Stomach smooth muscle (tissue), 2 donors: ENCODE results near the gene GPA33.
A peak's percentile ranks its signal among the peaks of the same experiment; 100 is the strongest.

Source experiments
- H3K27ac ChIP-seq: one replicate; pipeline ENCODE4 v1.7.0; 2013; ENCODE audit warnings: mild to moderate bottlenecking, low read length, inconsistent platforms
- H3K27me3 ChIP-seq, 2 donors: one replicate each; pipeline ENCODE4 v1.7.0; 2013; ENCODE audit warnings: low read length in 2 of 2; ENCODE audit not compliant: insufficient read depth in 2 of 2, control insufficient read depth in 1 of 2
- H3K36me3 ChIP-seq, 2 donors: one replicate each; pipeline ENCODE4 v1.7.0; 2013; ENCODE audit warnings: low read length in 2 of 2; ENCODE audit not compliant: control insufficient read depth in 2 of 2, insufficient read depth in 2 of 2
- H3K4me1 ChIP-seq: one replicate; pipeline ENCODE4 v1.7.0; 2013; ENCODE audit warnings: low read length; ENCODE audit not compliant: control insufficient read depth, insufficient read depth
- H3K4me3 ChIP-seq, 2 donors: one replicate each; pipeline ENCODE4 v1.7.0; 2013; ENCODE audit warnings: low read length in 2 of 2
- H3K9ac ChIP-seq, 2 donors: one replicate each; pipeline ENCODE4 v1.7.0; 2013; ENCODE audit warnings: low read length in 2 of 2, mild to moderate bottlenecking in 1 of 2
- H3K9me3 ChIP-seq, 2 donors: one replicate each; pipeline ENCODE4 v1.7.0; 2013; ENCODE audit warnings: low read length in 2 of 2; ENCODE audit not compliant: control insufficient read depth in 2 of 2
- donor health status: healthy.
- donor health status: Pancreatic carcinoma.

Gene GPA33

GRCh38 chr1:167077128-167077867 lies 12.9 kb downstream of the GPA33 start:
- no peaks in the 10 kb centered on the region for H3K4me1 ChIP-seq
- no peaks in the 10 kb centered on the region for H3K36me3 ChIP-seq
- H3K4me3 ChIP-seq, result no peak overlapping the region
- H3K27ac ChIP-seq, result no peak overlapping the region
- peaks cover 0 to 3% of the 10 kb centered on the region in 2 donors for H3K27me3 ChIP-seq
- H3K9me3 ChIP-seq, result no peaks in the 10 kb centered on the region
- no peak overlapping the region for H3K9ac ChIP-seq

- Histone ChIP-seq H3K9me3 (no peaks in the 10 kb centered on the region), H3K9ac (no peak overlapping the region), H3K4me1 (no peaks in the 10 kb centered on the region), H3K36me3 (no peaks in the 10 kb centered on the region), H3K27ac (no peak overlapping the region), H3K4me3 (no peak overlapping the region), H3K27me3 (peaks cover 0 to 2% of the 10 kb centered on the region in 2 donors)
Observed at GRCh38 chr1:167076136-167076710, 14.0 kb downstream of the GPA33 start.

GRCh38 chr1:167071286-167071685 lies 18.9 kb downstream of the GPA33 start:
- no peaks in the 10 kb centered on the region for H3K27me3 ChIP-seq
- H3K9ac ChIP-seq, result no peak overlapping the region
- peaks cover 5% of the 10 kb centered on the region for H3K4me1 ChIP-seq
- H3K36me3 ChIP-seq, result no peaks in the 10 kb centered on the region
- no peak overlapping the region for H3K4me3 ChIP-seq
- no peak overlapping the region for H3K27ac ChIP-seq
- no peaks in the 10 kb centered on the region for H3K9me3 ChIP-seq

GRCh38 chr1:167068761-167069160 lies 21.4 kb downstream of the GPA33 start:
- Histone ChIP-seq H3K27me3 (peaks cover 0 to 3% of the 10 kb centered on the region in 2 donors), H3K9ac (no peak overlapping the region), H3K4me3 (no peak overlapping the region), H3K36me3 (no peaks in the 10 kb centered on the region), H3K27ac (no peak overlapping the region), H3K9me3 (no peaks in the 10 kb centered on the region), H3K4me1 (peaks cover 5% of the 10 kb centered on the region)

- H3K4me1 ChIP-seq, result peaks cover 5% of the 10 kb centered on the region
- H3K36me3 ChIP-seq, result no peaks in the 10 kb centered on the region
Observed at GRCh38 chr1:167067904-167068303, 22.3 kb downstream of the GPA33 start.

GRCh38 chr1:167066333-167067122 lies 23.6 kb downstream of the GPA33 start:
- Histone ChIP-seq H3K27me3 (peaks cover 0 to 3% of the 10 kb centered on the region in 2 donors), H3K9ac (no peak overlapping the region), H3K4me1 (peaks cover 5% of the 10 kb centered on the region), H3K9me3 (no peaks in the 10 kb centered on the region), H3K27ac (no peak overlapping the region), H3K4me3 (peak overlapping the region in 1 of 2 donors; percentile 59), H3K36me3 (no peaks in the 10 kb centered on the region)

More at GRCh38 chr1:167067904-167068303, 22.3 kb downstream of the GPA33 start:
- Histone ChIP-seq H3K9me3 (no peaks in the 10 kb centered on the region), H3K9ac (no peak overlapping the region), H3K4me3 (no peak overlapping the region), H3K27me3 (peaks cover 0 to 3% of the 10 kb centered on the region in 2 donors), H3K27ac (no peak overlapping the region)

- Histone ChIP-seq H3K9me3 (no peaks in the 10 kb centered on the region), H3K4me1 (peaks cover 5% of the 10 kb centered on the region), H3K9ac (no peak overlapping the region), H3K27me3 (peaks cover 0 to 5% of the 10 kb centered on the region in 2 donors), H3K36me3 (no peaks in the 10 kb centered on the region), H3K4me3 (no peak overlapping the region), H3K27ac (no peak overlapping the region)
Observed at GRCh38 chr1:167065471-167065870, 24.7 kb downstream of the GPA33 start.

- H3K36me3 ChIP-seq, result no peaks in the 10 kb centered on the region
- H3K4me3 ChIP-seq, result no peak overlapping the region
- peaks cover 2 to 8% of the 10 kb centered on the region in 2 donors for H3K27me3 ChIP-seq
- H3K4me1 ChIP-seq, result peaks cover 5% of the 10 kb centered on the region
- H3K9ac ChIP-seq, result no peak overlapping the region
- H3K27ac ChIP-seq, result no peak overlapping the region
- no peaks in the 10 kb centered on the region for H3K9me3 ChIP-seq
Observed at GRCh38 chr1:167064621-167065020, 25.6 kb downstream of the GPA33 start.

- Histone ChIP-seq H3K27me3 (peaks cover 5 to 11% of the 10 kb centered on the region in 2 donors), H3K4me1 (peaks cover 5% of the 10 kb centered on the region), H3K9me3 (no peaks in the 10 kb centered on the region), H3K27ac (no peak overlapping the region), H3K9ac (no peak overlapping the region), H3K4me3 (no peak overlapping the region), H3K36me3 (no peaks in the 10 kb centered on the region)
Observed at GRCh38 chr1:167061073-167061464, 29.1 kb downstream of the GPA33 start.

GRCh38 chr1:167060141-167061072 lies 29.8 kb downstream of the GPA33 start:
- Histone ChIP-seq H3K9me3 (no peaks in the 10 kb centered on the region), H3K36me3 (no peaks in the 10 kb centered on the region), H3K27ac (no peak overlapping the region), H3K27me3 (peaks cover 5 to 11% of the 10 kb centered on the region in 2 donors), H3K4me3 (no peak overlapping the region), H3K4me1 (peaks cover 5% of the 10 kb centered on the region), H3K9ac (no peak overlapping the region)
